HG03432 (cell line): Measurements from ENCODE around the gene KIF25.

ENCODE experiments used
- ATAC-seq: cut with Tn5 transposase; IDR thresholded peaks from one replicate; pipeline ENCODE4 v1.9.1; 2021; ENCODE audit warnings: mild to moderate bottlenecking, moderate library complexity; ENCODE audit not compliant: unreplicated experiment

The KIF25 gene

GRCh38 chr6:168033791-168034190 lies 36.3 kb downstream of the KIF25 start:
- ATAC-seq: no peak

- no peak for ATAC-seq
Measured at GRCh38 chr6:168034537-168034936, 37.1 kb downstream of the KIF25 start.

GRCh38 chr6:168035098-168035660 lies 37.7 kb downstream of the KIF25 start:
- ATAC-seq: no peak

GRCh38 chr6:168035661-168036545 lies 38.4 kb downstream of the KIF25 start:
- no peak for ATAC-seq

- ATAC-seq: no peak
Measured at GRCh38 chr6:168037242-168037641, 39.8 kb downstream of the KIF25 start.

- no peak for ATAC-seq
Measured at GRCh38 chr6:168037856-168038255, 40.4 kb downstream of the KIF25 start.

- no peak for ATAC-seq
Measured at GRCh38 chr6:168038576-168039140, 41.2 kb downstream of the KIF25 start.

GRCh38 chr6:168039301-168039700 lies 41.8 kb downstream of the KIF25 start:
- ATAC-seq: no peak

GRCh38 chr6:168039849-168040248 lies 42.4 kb downstream of the KIF25 start:
- ATAC-seq: no peak

GRCh38 chr6:168040856-168041496 lies 43.5 kb downstream of the KIF25 start:
- no peak for ATAC-seq

- ATAC-seq: no peak
Measured at GRCh38 chr6:168041928-168042327, 44.5 kb downstream of the KIF25 start.

- ATAC-seq: no peak
Measured at GRCh38 chr6:168042426-168043192, 45.1 kb downstream of the KIF25 start.

- ATAC-seq: no peak
Measured at GRCh38 chr6:168043193-168043847, 45.8 kb downstream of the KIF25 start.

GRCh38 chr6:168043848-168044415 lies 46.5 kb downstream of the KIF25 start:
- ATAC-seq: no peak

- no peak for ATAC-seq
Measured at GRCh38 chr6:168044521-168045130, 47.2 kb downstream of the KIF25 start.

GRCh38 chr6:168045141-168045691 lies 47.7 kb downstream of the KIF25 start:
- no peak for ATAC-seq

- ATAC-seq: no peak
Measured at GRCh38 chr6:168045706-168046620, 48.5 kb downstream of the KIF25 start.

- ATAC-seq: no peak
Measured at GRCh38 chr6:168046696-168047095, 49.2 kb downstream of the KIF25 start.
